Neural cell (in vitro differentiated cells): ENCODE data around the gene TTC21A. TPM values are rescaled to one million over a fixed set of nuclear protein-coding genes. Genes with fewer than 3 reads are reported as not detected.

ENCODE experiments used
- H2AFZ ChIP-seq: fragments of 200-600, 300-800 bp; sonication (generic), shearing (Covaris generic); 2 replicates; pipeline ENCODE4 v1.6.0; 2014; ENCODE audit warnings: low read depth, mild to moderate bottlenecking, antibody characterized with exemption, low read length, moderate library complexity
- H3F3A ChIP-seq: fragments of 200-600 bp; shearing (Covaris generic); 2 replicates; pipeline ENCODE4 v1.6.1; 2016; ENCODE audit warnings: mild to moderate bottlenecking, moderate library complexity, mixed read lengths, antibody characterized with exemption, low read length; ENCODE audit not compliant: insufficient read depth, poor library complexity, severe bottlenecking
- H3K27ac ChIP-seq: fragments of 200-600, 300-800 bp; sonication (generic), shearing (Covaris generic); 2 replicates; pipeline ENCODE4 v1.5.1; 2014; ENCODE audit warnings: mild to moderate bottlenecking, low read length, moderate library complexity
- H3K27me3 ChIP-seq: fragments of 300-800, 200-600 bp; sonication (generic), shearing (Covaris generic); 2 replicates; pipeline ENCODE4 v1.6.0; 2014; ENCODE audit warnings: mild to moderate bottlenecking, low read depth, low read length, moderate library complexity; ENCODE audit not compliant: insufficient read depth
- H3K36me3 ChIP-seq: fragments of 300-800, 200-600 bp; sonication (generic), shearing (Covaris generic); 2 replicates; pipeline ENCODE4 v1.5.1; 2014; ENCODE audit warnings: mild to moderate bottlenecking, antibody characterized with exemption, low read length, moderate library complexity; ENCODE audit not compliant: insufficient read depth
- H3K4me2 ChIP-seq: fragments of 300-800, 200-600 bp; sonication (generic), shearing (Covaris generic); 2 replicates; pipeline ENCODE4 v1.6.0; 2014; ENCODE audit warnings: mild to moderate bottlenecking, low read length
- H3K4me3 ChIP-seq: fragments of 300-800, 200-600 bp; sonication (generic), shearing (Covaris generic); 2 replicates; pipeline ENCODE4 v1.5.1; 2014; ENCODE audit warnings: mild to moderate bottlenecking, low read length, moderate library complexity
- H3K79me2 ChIP-seq: fragments of 200-600 bp; shearing (Covaris generic); replicated peaks from 2 replicates; pipeline ENCODE4 v1.6.0; 2014; ENCODE audit warnings: mild to moderate bottlenecking, low read length, moderate library complexity; ENCODE audit not compliant: insufficient read depth
- H3K9ac ChIP-seq: fragments of 300-800, 200-600 bp; sonication (generic), shearing (Covaris generic); 2 replicates; pipeline ENCODE4 v1.6.1; 2016; ENCODE audit warnings: mild to moderate bottlenecking, low read length, mixed read lengths
- H3K9me2 ChIP-seq: fragments of 200-600 bp; shearing (Covaris generic); 2 replicates; pipeline ENCODE4 v1.6.1; 2016; ENCODE audit warnings: mild to moderate bottlenecking, low read length, mixed read lengths; ENCODE audit not compliant: insufficient read depth
- H3K9me3 ChIP-seq: fragments of 200-600, 300-800 bp; sonication (generic), shearing (Covaris generic); 2 replicates; pipeline ENCODE4 v1.6.1; 2016; ENCODE audit warnings: mild to moderate bottlenecking, mixed run types, low read length, moderate library complexity, mixed read lengths
- H4K20me1 ChIP-seq: fragments of 200-600 bp; shearing (Covaris generic); 2 replicates; pipeline ENCODE4 v1.6.1; 2016; ENCODE audit warnings: mild to moderate bottlenecking, mixed run types; ENCODE audit not compliant: insufficient read depth
- EP300 ChIP-seq: fragments of 450-650 bp; conservative IDR thresholded peaks from 2 replicates; pipeline ENCODE4 v1.6.1; 2014; ENCODE audit warnings: antibody characterized with exemption, mild to moderate bottlenecking, moderate library complexity; ENCODE audit not compliant: poor library complexity, severe bottlenecking
- EZH2 ChIP-seq: fragments of 200-600, 300-800 bp; shearing (Covaris generic), sonication (generic); IDR thresholded peaks from 2 replicates; pipeline ENCODE4 v1.6.1; 2014; ENCODE audit warnings: antibody characterized with exemption, low read length, borderline replicate concordance, mild to moderate bottlenecking; ENCODE audit not compliant: insufficient read depth, poor library complexity, severe bottlenecking
- MXI1 ChIP-seq: fragments of 450-650 bp; conservative IDR thresholded peaks from 2 replicates; pipeline ENCODE4 v1.6.1; 2014; ENCODE audit warnings: antibody characterized with exemption, mild to moderate bottlenecking; ENCODE audit not compliant: poor library complexity, severe bottlenecking
- POLR2AphosphoS5 ChIP-seq: IDR thresholded peaks from 2 replicates; pipeline ENCODE4 v1.6.1; 2012
- RAD21 ChIP-seq: fragments of 450-650 bp; conservative IDR thresholded peaks from 2 replicates; pipeline ENCODE4 v1.6.1; 2014; ENCODE audit warnings: antibody characterized with exemption, mild to moderate bottlenecking, moderate library complexity
- SMC3 ChIP-seq: fragments of 450-650 bp; conservative IDR thresholded peaks from 2 replicates; pipeline ENCODE4 v1.6.1; 2014; ENCODE audit warnings: antibody characterized with exemption, mild to moderate bottlenecking, moderate library complexity; ENCODE audit not compliant: poor library complexity
- TAF1 ChIP-seq: IDR thresholded peaks from 2 replicates; pipeline ENCODE4 v1.6.1; 2012; ENCODE audit warnings: low read depth
- polyA plus RNA-seq: library from polyadenylated mRNA; depleted of rRNA; stranded (reverse); fragments of >200 nt; gene quantifications from 2 replicates; pipeline ENCODE4 v1.2.3, GENCODE V29; 2014
- TF ChIP-seq, protein P1 (sequence below): IDR thresholded peaks from 2 replicates; pipeline ENCODE4 v1.6.1; 2012; ENCODE audit warnings: borderline replicate concordance
- TF ChIP-seq, protein P2 (sequence below): fragments of 450-650 bp; IDR thresholded peaks from 2 replicates; pipeline ENCODE4 v1.5.1; 2014; ENCODE audit warnings: antibody characterized with exemption, mild to moderate bottlenecking, moderate library complexity; ENCODE audit not compliant: poor library complexity, severe bottlenecking

The TTC21A gene
- polyA plus RNA-seq, 1 donor from 2014 or later: 6.2 TPM

- Histone ChIP-seq H3K9ac (no peak overlapping the region), H3K4me3 (no peak overlapping the region), H3K4me2 (no peak overlapping the region), H3K27ac (no peak overlapping the region), H3K79me2 (no peaks in the 10 kb centered on the region), H2AFZ (no peak overlapping the region), H3K9me3 (no peaks in the 10 kb centered on the region), H3F3A (no peaks in the 10 kb centered on the region), H3K9me2 (no peaks in the 10 kb centered on the region), H3K27me3 (peaks cover 16% of the 10 kb centered on the region), H4K20me1 (no peaks in the 10 kb centered on the region), H3K36me3 (no peaks in the 10 kb centered on the region)
- TF ChIP-seq, protein P1, sequence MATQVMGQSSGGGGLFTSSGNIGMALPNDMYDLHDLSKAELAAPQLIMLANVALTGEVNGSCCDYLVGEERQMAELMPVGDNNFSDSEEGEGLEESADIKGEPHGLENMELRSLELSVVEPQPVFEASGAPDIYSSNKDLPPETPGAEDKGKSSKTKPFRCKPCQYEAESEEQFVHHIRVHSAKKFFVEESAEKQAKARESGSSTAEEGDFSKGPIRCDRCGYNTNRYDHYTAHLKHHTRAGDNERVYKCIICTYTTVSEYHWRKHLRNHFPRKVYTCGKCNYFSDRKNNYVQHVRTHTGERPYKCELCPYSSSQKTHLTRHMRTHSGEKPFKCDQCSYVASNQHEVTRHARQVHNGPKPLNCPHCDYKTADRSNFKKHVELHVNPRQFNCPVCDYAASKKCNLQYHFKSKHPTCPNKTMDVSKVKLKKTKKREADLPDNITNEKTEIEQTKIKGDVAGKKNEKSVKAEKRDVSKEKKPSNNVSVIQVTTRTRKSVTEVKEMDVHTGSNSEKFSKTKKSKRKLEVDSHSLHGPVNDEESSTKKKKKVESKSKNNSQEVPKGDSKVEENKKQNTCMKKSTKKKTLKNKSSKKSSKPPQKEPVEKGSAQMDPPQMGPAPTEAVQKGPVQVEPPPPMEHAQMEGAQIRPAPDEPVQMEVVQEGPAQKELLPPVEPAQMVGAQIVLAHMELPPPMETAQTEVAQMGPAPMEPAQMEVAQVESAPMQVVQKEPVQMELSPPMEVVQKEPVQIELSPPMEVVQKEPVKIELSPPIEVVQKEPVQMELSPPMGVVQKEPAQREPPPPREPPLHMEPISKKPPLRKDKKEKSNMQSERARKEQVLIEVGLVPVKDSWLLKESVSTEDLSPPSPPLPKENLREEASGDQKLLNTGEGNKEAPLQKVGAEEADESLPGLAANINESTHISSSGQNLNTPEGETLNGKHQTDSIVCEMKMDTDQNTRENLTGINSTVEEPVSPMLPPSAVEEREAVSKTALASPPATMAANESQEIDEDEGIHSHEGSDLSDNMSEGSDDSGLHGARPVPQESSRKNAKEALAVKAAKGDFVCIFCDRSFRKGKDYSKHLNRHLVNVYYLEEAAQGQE: no peak
These were observed 41.1 kb downstream of the TTC21A start for GRCh38 chr3:39148435-39149058.

DNA sequence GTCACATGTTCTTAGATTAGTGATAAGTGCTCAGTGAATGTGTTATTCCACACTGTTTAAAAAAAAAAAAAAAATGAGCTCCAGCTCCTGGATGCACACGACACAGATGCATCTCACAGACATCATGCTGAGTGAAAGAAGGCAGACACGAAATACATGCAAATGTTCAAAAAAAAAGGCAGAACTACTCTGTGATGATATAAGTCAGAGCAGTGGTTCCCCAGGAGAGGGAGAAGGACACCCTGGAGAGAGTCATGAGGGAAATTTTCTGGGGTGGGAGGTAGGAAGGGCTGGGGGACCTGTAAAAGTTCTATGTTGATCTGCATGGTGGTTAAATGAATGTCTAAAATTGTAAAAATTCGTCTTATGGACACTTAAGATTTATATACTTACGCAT, 41.6 kb downstream of the TTC21A start:
- H4K20me1 ChIP-seq: no peaks in the 10 kb centered on the region
- H3K79me2 ChIP-seq: no peaks in the 10 kb centered on the region
- peaks cover 16% of the 10 kb centered on the region for H3K27me3 ChIP-seq
- no peak overlapping the region for H3K27ac ChIP-seq
- H3K4me3 ChIP-seq: no peak overlapping the region
- H3K36me3 ChIP-seq: no peaks in the 10 kb centered on the region
- no peaks in the 10 kb centered on the region for H3K9me2 ChIP-seq
- no peak overlapping the region for H3K4me2 ChIP-seq
- TF ChIP-seq RAD21 (no peak), MXI1 (no peak), TAF1 (no peak), POLR2AphosphoS5 (no peak), SMC3 (no peak), EZH2 (no peak), EP300 (no peak)
- TF ChIP-seq, protein P2, sequence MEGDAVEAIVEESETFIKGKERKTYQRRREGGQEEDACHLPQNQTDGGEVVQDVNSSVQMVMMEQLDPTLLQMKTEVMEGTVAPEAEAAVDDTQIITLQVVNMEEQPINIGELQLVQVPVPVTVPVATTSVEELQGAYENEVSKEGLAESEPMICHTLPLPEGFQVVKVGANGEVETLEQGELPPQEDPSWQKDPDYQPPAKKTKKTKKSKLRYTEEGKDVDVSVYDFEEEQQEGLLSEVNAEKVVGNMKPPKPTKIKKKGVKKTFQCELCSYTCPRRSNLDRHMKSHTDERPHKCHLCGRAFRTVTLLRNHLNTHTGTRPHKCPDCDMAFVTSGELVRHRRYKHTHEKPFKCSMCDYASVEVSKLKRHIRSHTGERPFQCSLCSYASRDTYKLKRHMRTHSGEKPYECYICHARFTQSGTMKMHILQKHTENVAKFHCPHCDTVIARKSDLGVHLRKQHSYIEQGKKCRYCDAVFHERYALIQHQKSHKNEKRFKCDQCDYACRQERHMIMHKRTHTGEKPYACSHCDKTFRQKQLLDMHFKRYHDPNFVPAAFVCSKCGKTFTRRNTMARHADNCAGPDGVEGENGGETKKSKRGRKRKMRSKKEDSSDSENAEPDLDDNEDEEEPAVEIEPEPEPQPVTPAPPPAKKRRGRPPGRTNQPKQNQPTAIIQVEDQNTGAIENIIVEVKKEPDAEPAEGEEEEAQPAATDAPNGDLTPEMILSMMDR: no peak
- TF ChIP-seq, protein P1: no peak
- no peaks in the 10 kb centered on the region for H3F3A ChIP-seq
- H2AFZ ChIP-seq: no peak overlapping the region
- H3K9ac ChIP-seq: no peak overlapping the region
- no peaks in the 10 kb centered on the region for H3K9me3 ChIP-seq
